8988T (cell line): Measurements from ENCODE around the gene ZNF787.
"Not testable (repeated sequence)": the region's sequence is repeated elsewhere in the genome, so short reads cannot be mapped to it uniquely, and the experiment has no call there.

ENCODE experiments used
- DNase-seq: peaks from one replicate; pipeline ENCODE4 v3.0.0; 2011

Gene ZNF787

DNA sequence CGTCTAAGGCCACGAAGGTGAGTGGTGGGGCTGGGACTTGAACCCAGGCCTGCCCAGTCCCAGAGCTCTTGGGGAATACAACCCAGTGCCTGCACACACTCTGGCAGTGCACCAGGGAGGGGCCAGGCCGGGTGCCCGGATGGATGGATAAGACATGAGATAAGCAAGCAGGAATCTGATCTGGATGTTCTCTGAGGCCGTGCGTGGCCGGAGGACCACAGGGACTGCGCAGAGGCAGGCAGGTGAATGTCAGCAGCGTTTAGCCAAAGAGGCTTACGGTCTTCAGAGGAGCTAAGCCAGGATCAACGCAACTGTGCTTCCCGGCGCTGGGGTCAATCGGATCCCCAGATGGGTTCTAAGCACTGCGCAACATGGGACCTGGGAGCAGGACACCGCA, 1.5 kb downstream of the ZNF787 start:
- no peak for DNase-seq

- no peak for DNase-seq
These were observed 2.2 kb downstream of the ZNF787 start for GRCh38 chr19:56118666-56119581.

- DNase-seq, result no peak
These were observed 3.2 kb downstream of the ZNF787 start for GRCh38 chr19:56117889-56118288.

- no peak for DNase-seq
These were observed 3.7 kb downstream of the ZNF787 start for GRCh38 chr19:56117376-56117884.

- DNase-seq, result no peak
These were observed 4.5 kb downstream of the ZNF787 start for GRCh38 chr19:56116606-56117005.

- no peak for DNase-seq
These were observed 5.6 kb downstream of the ZNF787 start for GRCh38 chr19:56115490-56115889.

- no peak for DNase-seq
These were observed 6.4 kb downstream of the ZNF787 start for GRCh38 chr19:56114778-56115110.

GRCh38 chr19:56114051-56114777, 6.9 kb downstream of the ZNF787 start:
- no peak for DNase-seq

- no peak for DNase-seq
These were observed 7.9 kb downstream of the ZNF787 start for GRCh38 chr19:56113074-56113632.

DNA sequence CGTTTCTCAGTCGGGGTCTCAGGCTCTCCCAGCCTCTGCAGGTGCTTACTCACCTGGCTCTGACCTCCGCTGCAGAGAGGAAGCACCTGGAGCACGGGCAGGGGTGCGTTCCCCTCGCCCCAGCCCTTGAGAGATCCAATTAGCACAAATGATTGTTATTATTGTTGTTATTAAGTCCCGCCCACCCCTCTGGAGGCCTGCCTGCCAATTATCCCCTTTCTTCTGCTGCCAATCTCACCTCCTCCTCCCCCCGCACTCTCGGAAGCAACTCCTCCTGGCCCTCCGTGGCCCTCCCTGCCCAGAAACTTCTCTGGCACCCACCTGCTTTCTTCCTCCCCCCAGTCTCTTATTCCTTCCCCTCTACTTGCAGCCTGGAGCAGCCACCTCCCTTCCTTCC, 8.8 kb downstream of the ZNF787 start:
- DNase-seq, result no peak

DNA sequence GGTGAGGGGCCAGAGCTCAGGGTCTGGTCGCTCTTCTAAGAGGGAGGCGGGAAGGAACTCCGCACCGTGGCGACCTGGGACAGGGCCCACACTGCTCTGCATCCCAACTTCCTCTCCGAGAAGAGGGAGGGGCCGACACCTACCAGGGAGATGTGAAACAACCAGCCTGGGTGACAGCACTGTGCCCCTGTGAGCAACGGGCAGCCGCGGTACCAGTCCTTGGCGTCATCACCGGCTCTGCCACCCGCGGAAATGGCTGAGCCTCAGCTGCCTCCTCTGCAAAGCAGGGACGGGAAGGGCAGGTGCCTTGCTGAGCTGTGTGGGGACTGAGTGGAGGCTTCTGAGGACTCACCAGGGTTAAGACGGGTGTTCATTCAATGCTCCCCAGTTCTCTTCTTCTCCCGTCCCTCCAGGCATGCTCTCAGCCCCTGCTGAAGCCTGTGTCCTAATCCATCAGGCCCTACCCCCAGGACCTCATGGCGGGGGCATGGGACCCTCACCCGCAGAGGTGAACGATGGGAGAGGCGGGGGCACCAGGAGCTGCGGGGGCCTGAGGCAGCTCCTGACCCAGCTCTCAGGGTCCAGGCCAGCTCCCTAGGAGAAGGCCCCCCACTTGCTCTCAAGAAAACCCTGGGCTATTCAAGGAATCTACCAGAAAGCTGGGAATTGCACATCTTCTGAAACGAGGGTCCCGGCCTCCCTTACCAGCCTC, 9.3 kb downstream of the ZNF787 start:
- DNase-seq, result no peak

DNA sequence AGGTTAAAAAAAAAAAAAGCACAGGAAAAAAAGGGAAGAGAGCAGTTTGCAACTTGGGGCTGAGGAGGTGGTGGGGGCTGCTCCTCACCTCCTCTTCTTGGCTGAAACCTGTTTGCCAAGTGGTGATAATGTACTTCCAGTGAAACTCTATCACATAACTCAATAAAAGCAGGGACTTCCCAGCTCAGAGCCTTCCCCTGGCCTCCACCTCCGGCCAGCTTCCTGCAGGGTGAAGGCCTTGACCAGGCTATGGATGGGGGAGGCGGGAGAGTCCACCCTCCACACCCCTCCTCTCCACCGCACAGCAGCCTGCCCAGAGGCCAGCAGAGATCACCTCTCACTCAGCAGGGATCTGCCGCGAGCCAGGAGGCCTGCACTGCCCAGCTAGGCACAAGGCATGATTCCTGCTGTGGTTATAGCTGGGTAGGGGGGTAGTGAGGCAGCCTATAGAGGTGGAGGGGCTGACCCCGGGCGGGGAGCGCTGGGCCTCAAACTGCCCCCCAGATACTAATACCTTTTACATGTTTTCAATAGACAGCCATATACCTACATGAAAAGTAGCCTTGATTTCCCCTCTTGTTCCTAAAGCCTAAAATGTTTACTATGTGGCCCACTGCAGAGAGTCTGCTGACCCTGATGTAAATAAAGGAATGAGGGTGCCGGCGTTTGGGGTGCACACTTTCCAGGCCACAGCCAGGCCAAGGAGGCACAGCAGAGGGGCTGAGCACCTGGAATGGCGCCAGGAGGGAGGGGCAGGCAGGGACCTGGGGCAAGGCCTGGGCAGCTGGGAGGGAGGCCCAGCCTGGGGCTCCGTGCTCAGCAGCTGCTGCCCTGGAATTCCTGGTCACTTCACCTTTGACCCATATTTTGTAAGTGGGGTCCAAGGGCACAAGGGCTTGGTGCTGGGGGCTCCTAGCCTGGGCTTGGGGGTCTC, 10.3 kb downstream of the ZNF787 start:
- DNase-seq, result no peak

DNA sequence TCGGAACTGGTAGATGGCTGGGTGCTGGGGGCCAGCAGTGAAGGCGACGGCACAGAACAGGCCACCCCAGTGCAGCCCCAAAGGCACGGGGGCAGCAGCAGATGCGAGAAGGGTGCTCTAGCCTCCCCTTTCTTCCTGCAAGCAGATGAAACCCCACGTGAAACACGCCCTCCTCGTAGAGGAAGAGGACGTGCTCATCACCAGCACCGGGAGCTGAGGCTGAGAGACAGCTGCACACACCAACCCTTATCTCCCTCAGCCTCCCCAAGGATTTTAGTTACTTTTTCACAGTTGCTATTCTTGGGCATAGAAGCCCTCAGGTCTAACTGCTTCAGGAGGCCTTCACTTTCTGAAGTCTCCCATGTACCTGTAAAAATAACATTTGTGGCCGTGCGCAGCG, 11.9 kb downstream of the ZNF787 start:
- DNase-seq, result no peak

DNA sequence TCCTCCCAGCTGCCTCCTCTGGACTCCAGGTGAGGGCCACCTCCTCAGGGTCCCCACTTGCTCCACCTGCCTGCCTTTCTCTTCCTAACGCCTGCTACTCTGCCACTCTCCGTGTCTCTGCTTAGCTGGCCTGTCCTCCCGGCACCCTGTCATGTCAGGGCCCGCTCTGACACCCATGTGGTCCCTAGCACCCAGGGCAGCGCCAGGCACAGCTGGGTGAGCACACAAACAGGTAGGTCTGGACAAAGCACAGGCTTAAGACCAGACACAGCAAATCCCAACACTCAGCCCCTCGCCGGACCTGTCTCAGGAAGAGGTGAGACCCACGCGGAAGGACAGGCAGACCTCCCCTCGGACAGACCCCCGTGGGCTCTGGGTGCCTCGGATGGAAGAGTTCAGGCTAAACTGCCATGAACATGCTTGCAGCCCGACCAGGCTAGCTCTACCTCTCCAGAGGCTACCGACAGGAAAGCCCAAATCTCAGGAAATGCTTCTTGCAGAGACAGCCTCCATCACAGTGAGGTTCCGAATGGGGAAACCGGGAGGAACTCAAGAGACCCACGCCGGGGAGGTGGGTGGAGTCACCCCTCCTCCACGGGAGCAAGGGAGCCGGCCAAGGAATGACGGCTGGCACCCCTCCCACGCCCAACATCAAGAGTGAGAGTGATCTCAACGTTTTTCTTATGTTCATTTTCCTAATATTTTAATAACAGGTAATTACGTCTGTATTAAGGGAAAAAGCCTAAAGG, 12.5 kb downstream of the ZNF787 start:
- DNase-seq, result no peak

- no peak for DNase-seq
These were observed 13.3 kb downstream of the ZNF787 start for GRCh38 chr19:56107626-56108351.

GRCh38 chr19:56106993-56107392, 14.1 kb downstream of the ZNF787 start:
- no peak for DNase-seq

DNA sequence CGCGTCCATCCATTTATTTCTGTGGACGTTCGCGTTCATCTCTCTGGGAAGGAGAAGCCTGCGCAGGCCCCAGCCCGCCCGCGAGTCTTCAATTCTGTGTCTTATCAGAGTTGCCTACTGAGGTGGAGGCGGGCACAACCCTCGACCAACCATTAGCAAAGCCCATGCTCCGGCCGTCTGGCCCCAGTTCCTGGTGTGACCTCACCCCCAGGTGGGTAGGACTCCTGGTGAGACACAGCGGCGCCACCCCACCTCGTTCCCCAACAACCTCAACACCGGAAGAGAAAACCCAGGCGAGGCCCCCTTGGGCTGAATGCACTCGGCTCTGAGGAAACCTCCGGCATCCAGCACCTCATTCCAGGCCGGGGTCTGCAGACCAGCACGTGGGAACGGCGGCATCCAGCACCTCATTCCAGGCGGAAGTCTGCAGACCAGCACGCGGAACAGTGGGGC, 14.7 kb downstream of the ZNF787 start:
- DNase-seq, result no peak

DNA sequence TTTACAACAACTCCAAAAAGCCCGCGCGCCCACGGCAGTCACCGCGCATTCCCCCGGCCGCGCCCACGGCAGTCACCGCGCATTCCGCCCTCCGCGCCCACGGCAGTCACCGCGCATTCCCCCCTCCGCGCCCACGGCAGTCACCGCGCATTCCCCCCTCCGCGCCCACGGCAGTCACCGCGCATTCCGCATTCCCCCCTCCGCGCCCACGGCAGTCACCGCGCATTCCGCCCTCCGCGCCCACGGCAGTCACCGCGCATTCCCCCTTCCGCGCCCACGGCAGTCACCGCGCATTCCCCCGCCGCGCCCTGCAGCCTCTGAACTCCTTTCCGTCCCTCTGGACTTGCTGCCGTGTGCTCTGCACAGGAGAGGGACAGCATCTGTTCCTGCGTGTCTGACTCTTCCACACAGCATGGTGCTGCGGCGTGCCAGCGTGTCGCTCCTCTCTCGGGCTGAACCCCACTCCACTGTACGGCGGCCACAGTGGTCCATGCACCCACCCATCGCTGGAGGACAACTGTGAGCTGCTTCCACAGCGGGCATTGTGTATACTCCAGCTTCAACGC, 15.2 kb downstream of the ZNF787 start:
- DNase-seq, result not testable (repeated sequence)

DNA sequence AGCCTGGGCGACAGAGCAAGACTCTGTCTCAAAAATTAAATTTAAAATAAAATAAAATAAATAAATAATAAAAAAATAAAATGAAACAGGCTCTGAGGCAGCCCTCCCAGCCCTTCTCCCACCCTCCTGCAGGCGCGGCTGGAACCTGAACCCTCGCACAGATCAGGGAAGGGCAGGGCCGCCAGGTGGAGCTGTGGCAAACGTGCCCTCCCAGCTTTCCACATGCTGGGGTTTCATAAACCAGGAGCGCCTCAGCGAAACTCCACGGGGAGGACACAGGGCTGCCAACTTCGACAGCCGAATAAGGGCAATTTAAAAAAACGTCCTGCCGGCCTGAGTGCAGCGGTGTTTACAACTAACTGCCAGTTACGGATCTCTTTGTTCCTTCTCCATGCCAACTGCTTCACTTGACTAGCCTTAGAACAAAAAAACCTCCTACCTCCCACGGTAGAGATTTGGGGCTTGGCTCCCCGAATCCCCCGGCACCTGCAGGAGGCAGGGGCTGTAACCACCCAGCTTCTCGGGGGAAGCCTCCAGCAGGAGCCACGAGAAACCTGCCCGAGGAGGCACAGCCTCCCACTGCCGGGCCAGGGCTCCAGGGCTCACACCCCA, 15.9 kb downstream of the ZNF787 start:
- peak; percentile 76 for DNase-seq

- DNase-seq, result no peak
These were observed 16.7 kb downstream of the ZNF787 start for GRCh38 chr19:56104423-56104822.
